Fibroblast of mammary gland (primary cell): ENCODE data around the gene GPR137B.
"Not testable (repeated sequence)": the region's sequence is repeated elsewhere in the genome, so short reads cannot be mapped to it uniquely, and the experiment has no call there.

Experiments used
- DNase-seq: peaks from one replicate; pipeline ENCODE4 v3.0.0-alpha.2; 2010; ENCODE audit warnings: low read depth
- H3K4me3 ChIP-seq: 2 replicates; pipeline ENCODE4 v1.5.1; 2011; ENCODE audit warnings: low read depth, mild to moderate bottlenecking, low read length, moderate library complexity; ENCODE audit not compliant: control insufficient read depth
- CTCF ChIP-seq: conservative IDR thresholded peaks from 2 replicates; pipeline ENCODE4 v1.5.1; 2011; ENCODE audit warnings: low read depth, low read length, inconsistent platforms; ENCODE audit not compliant: control insufficient read depth, insufficient read depth

Gene GPR137B

GRCh38 chr1:236179634-236180033, 37.3 kb downstream of the GPR137B start:
- DNase-seq = no peak
- no peak overlapping the region for H3K4me3 ChIP-seq
- TF ChIP-seq CTCF = no peak

GRCh38 chr1:236181059-236181458, 38.7 kb downstream of the GPR137B start:
- H3K4me3 ChIP-seq = no peak overlapping the region
- TF ChIP-seq CTCF = no peak
- no peak for DNase-seq

- DNase-seq = no peak
- no peak for TF ChIP-seq CTCF
- no peak overlapping the region for H3K4me3 ChIP-seq
These were observed 43.3 kb downstream of the GPR137B start for GRCh38 chr1:236185687-236186086.

GRCh38 chr1:236186471-236186870, 44.1 kb downstream of the GPR137B start:
- H3K4me3 ChIP-seq, DNase-seq: not testable (repeated sequence)

GRCh38 chr1:236188084-236188483, 45.7 kb downstream of the GPR137B start:
- not testable (repeated sequence) for H3K4me3 ChIP-seq, DNase-seq

- TF ChIP-seq CTCF = no peak
- H3K4me3 ChIP-seq = no peak overlapping the region
- peak; percentile 37 for DNase-seq
These were observed 50.8 kb downstream of the GPR137B start for GRCh38 chr1:236193184-236193583.

- DNase-seq = no peak
- no peak for TF ChIP-seq CTCF
- no peak overlapping the region for H3K4me3 ChIP-seq
These were observed 58.6 kb downstream of the GPR137B start for GRCh38 chr1:236200925-236201324.

- TF ChIP-seq CTCF = no peak
- no peak overlapping the region for H3K4me3 ChIP-seq
- no peak for DNase-seq
These were observed 59.4 kb downstream of the GPR137B start for GRCh38 chr1:236201786-236202185.
